Endodermal cell (in vitro differentiated cells): ENCODE results near the gene SDCCAG8. TPM values are rescaled to one million over a fixed set of nuclear protein-coding genes. Genes with fewer than 3 reads are reported as not detected.

Experiments used
- DNase-seq: peaks from one replicate; pipeline ENCODE4 v3.0.0-alpha.2; 2017
- H3K27ac ChIP-seq: 2 replicates; pipeline ENCODE4 v1.5.1; 2013; ENCODE audit warnings: mild to moderate bottlenecking, low read depth, low read length, moderate library complexity
- H3K27me3 ChIP-seq: 2 replicates; pipeline ENCODE4 v1.6.1; 2013; ENCODE audit warnings: mild to moderate bottlenecking, low read length, moderate library complexity; ENCODE audit not compliant: insufficient read depth, control insufficient read depth, poor library complexity, severe bottlenecking
- H3K36me3 ChIP-seq: 2 replicates; pipeline ENCODE4 v1.7.0; 2013; ENCODE audit warnings: mild to moderate bottlenecking, low read length, moderate library complexity; ENCODE audit not compliant: control insufficient read depth, insufficient read depth
- H3K4me1 ChIP-seq: one replicate; pipeline ENCODE4 v1.7.0; 2013; ENCODE audit warnings: low read length; ENCODE audit not compliant: control insufficient read depth, insufficient read depth
- H3K4me3 ChIP-seq: 2 replicates; pipeline ENCODE4 v1.5.1; 2013; ENCODE audit warnings: mild to moderate bottlenecking, low read length, moderate library complexity
- H3K9ac ChIP-seq: 2 replicates; pipeline ENCODE4 v1.6.1; 2013; ENCODE audit warnings: mild to moderate bottlenecking, low read length, moderate library complexity; ENCODE audit not compliant: poor library complexity, severe bottlenecking; ENCODE audit errors: extremely low read depth
- H3K9me3 ChIP-seq: 2 replicates; pipeline ENCODE4 v1.6.1; 2013; ENCODE audit warnings: mild to moderate bottlenecking, low read length, moderate library complexity; ENCODE audit not compliant: control insufficient read depth
- H3K27ac Mint-ChIP-seq: 2 replicates; pipeline ENCODE4 v1.8.0; 2020; ENCODE audit warnings: mixed read lengths
- H3K27me3 Mint-ChIP-seq: 2 replicates; pipeline ENCODE4 v1.8.0; 2021; ENCODE audit warnings: mild to moderate bottlenecking, mixed read lengths; ENCODE audit not compliant: insufficient read depth
- H3K36me3 Mint-ChIP-seq: 2 replicates; pipeline ENCODE4 v1.8.0; 2020; ENCODE audit warnings: low read depth, mixed read lengths
- H3K4me1 Mint-ChIP-seq: 2 replicates; pipeline ENCODE4 v1.8.0; 2020; ENCODE audit warnings: mixed read lengths
- H3K4me3 Mint-ChIP-seq: 2 replicates; pipeline ENCODE4 v1.8.0; 2020; ENCODE audit warnings: mild to moderate bottlenecking, moderate library complexity, mixed read lengths
- H3K9me3 Mint-ChIP-seq: 2 replicates; pipeline ENCODE4 v1.8.0; 2020; ENCODE audit warnings: mild to moderate bottlenecking, mixed read lengths
- WGBS, 2 experiments: methylation state at CpG; one replicate each; pipeline versions ENCODE4 v1.1.5 to v1.1.7; 2013; ENCODE audit warnings: missing lambda C conversion rate in 2 of 2, mixed read lengths in 1 of 2; ENCODE audit not compliant: insufficient coverage in 1 of 2, insufficient read length in 1 of 2; 5-methylcytosine and 5-hydroxymethylcytosine counted together
- total RNA-seq, 2 donors: library from RNA; stranded (reverse); fragmentation: NEBNext Ultra II Directional in 1 of 2; extraction: Animal tissue kit (Norgen Biotek cat#: 25700) in 1 of 2; gene quantifications; 2 replicates in 1 of 2; 3 replicates in 1 of 2; pipeline ENCODE4 v1.2.1, GENCODE V29; 2021
- TF ChIP-seq, protein P1 (sequence below): fragments of 200-600 bp; sonication (generic); conservative IDR thresholded peaks from 2 replicates; pipeline ENCODE4 v1.5.0; 2021; ENCODE audit warnings: antibody characterized with exemption, mild to moderate bottlenecking

The SDCCAG8 gene
- total RNA-seq, 2 donors from 2014 or later: 19.8 to 27.5 TPM

DNA sequence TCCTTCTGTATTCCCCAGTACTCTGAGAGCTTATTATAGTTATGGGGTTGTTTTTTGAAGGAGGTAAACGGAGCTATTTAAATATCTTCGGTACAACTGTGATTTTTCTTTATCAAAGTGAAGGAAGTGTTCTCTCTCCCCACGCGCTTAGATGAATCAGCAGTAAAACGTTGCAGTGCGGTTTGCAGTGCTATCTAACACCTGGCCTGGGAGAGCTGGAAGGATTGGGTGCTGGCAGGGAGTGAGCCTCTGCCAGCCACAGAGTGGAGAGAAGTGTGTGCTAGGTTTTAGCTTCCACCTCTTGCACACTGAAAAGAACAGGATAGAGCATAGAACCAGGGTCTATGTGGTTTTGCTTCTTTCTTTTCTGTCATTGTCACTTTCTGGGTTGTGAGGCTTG is 165.9 kb downstream of the SDCCAG8 start:
- H3K4me3 ChIP-seq: no peak overlapping the region
- H3K27me3 Mint-ChIP-seq: no peaks in the 10 kb centered on the region
- H3K36me3 ChIP-seq: no peaks in the 10 kb centered on the region
- no peak overlapping the region for H3K27ac ChIP-seq
- peak; percentile 71 for DNase-seq
- TF ChIP-seq, protein P1, sequence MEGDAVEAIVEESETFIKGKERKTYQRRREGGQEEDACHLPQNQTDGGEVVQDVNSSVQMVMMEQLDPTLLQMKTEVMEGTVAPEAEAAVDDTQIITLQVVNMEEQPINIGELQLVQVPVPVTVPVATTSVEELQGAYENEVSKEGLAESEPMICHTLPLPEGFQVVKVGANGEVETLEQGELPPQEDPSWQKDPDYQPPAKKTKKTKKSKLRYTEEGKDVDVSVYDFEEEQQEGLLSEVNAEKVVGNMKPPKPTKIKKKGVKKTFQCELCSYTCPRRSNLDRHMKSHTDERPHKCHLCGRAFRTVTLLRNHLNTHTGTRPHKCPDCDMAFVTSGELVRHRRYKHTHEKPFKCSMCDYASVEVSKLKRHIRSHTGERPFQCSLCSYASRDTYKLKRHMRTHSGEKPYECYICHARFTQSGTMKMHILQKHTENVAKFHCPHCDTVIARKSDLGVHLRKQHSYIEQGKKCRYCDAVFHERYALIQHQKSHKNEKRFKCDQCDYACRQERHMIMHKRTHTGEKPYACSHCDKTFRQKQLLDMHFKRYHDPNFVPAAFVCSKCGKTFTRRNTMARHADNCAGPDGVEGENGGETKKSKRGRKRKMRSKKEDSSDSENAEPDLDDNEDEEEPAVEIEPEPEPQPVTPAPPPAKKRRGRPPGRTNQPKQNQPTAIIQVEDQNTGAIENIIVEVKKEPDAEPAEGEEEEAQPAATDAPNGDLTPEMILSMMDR: no peak
- 34 to 45% methylated on average over 2 to 6 of the region's 6 CpGs for WGBS, 2 experiments
- no peak overlapping the region for H3K9ac ChIP-seq
- no peaks in the 10 kb centered on the region for H3K36me3 Mint-ChIP-seq
- peak overlapping the region; percentile 34 for H3K27ac Mint-ChIP-seq
- H3K4me1 ChIP-seq: peaks cover 3% of the 10 kb centered on the region
- H3K9me3 ChIP-seq: no peaks in the 10 kb centered on the region
- H3K4me3 Mint-ChIP-seq: no peak overlapping the region
- no peaks in the 10 kb centered on the region for H3K9me3 Mint-ChIP-seq
- peaks cover 12% of the 10 kb centered on the region for H3K4me1 Mint-ChIP-seq
- H3K27me3 ChIP-seq: no peaks in the 10 kb centered on the region

DNA sequence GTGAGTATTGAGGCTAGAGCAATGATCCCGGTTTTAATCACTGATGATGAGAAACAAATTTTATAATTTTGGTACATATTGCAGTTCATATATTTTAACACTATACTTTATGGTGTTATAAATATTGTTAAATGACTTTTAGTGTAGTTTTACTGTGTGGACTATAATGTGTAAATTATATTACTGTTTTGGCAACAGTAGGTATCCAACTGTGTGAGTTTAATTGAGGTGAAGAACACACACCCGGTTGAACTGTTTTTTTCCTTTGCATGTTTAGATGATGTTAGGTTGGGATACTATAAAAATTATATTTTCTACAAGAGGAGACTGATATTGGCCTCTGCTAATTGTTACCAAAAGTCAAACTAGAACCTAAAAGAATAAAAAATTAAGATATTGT is 166.5 kb downstream of the SDCCAG8 start:
- no peaks in the 10 kb centered on the region for H3K9me3 ChIP-seq
- TF ChIP-seq, protein P1: no peak
- no peaks in the 10 kb centered on the region for H3K27me3 ChIP-seq
- no peaks in the 10 kb centered on the region for H3K36me3 ChIP-seq
- Mint-ChIP-seq H3K27ac (peak overlapping the region; percentile 34), H3K4me3 (no peak overlapping the region), H3K4me1 (peaks cover 12% of the 10 kb centered on the region), H3K9me3 (no peaks in the 10 kb centered on the region), H3K36me3 (no peaks in the 10 kb centered on the region), H3K27me3 (no peaks in the 10 kb centered on the region)
- no peak overlapping the region for H3K9ac ChIP-seq
- H3K4me1 ChIP-seq: peaks cover 3% of the 10 kb centered on the region
- no peak for DNase-seq
- 65% methylated on average over 2 of the region's 2 CpGs; no CpG with 5 or more reads in 1 of the 2 experiments for WGBS, 2 experiments
- H3K27ac ChIP-seq: no peak overlapping the region
- no peak overlapping the region for H3K4me3 ChIP-seq

DNA sequence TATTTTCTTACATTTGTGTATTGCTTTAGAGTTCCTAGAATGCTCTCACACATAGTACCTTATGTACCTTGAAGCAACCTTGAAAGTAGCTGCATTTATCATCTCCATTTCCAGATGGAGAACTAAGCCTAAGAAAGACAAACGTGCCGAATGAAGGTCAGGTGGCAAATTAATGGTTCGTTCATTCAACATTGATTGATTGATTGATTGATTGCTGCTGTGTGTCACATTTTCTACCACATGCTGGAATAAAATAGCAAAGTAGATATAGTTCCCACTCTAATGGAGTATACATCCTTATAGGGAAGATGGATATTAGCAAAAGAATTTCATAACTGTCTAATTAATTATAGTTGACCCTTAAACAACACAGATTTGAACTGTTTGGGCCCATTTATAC is 172.2 kb downstream of the SDCCAG8 start:
- Mint-ChIP-seq H3K9me3 (no peaks in the 10 kb centered on the region), H3K27ac (no peak overlapping the region), H3K4me1 (no peaks in the 10 kb centered on the region), H3K36me3 (peaks cover 4% of the 10 kb centered on the region), H3K27me3 (no peaks in the 10 kb centered on the region), H3K4me3 (no peak overlapping the region)
- no peak overlapping the region for H3K9ac ChIP-seq
- DNase-seq: no peak
- WGBS, 2 experiments: 93% methylated on average over 3 of the region's 3 CpGs; no CpG with 5 or more reads in 1 of the 2 experiments
- no peaks in the 10 kb centered on the region for H3K36me3 ChIP-seq
- no peaks in the 10 kb centered on the region for H3K9me3 ChIP-seq
- TF ChIP-seq, protein P1: no peak
- H3K4me3 ChIP-seq: no peak overlapping the region
- no peak overlapping the region for H3K27ac ChIP-seq
- H3K27me3 ChIP-seq: no peaks in the 10 kb centered on the region
- no peaks in the 10 kb centered on the region for H3K4me1 ChIP-seq
